HEK293 (cell line): ENCODE results near the gene FKBP10.

Experiments used
- CTCF ChIP-seq: fragments of 450-650 bp; formaldehyde crosslinking; IDR thresholded peaks from 2 replicates; pipeline ENCODE4 v1.5.1; 2016; ENCODE audit warnings: missing biosample characterization, missing genetic modification characterization
- FEZF1 ChIP-seq: fragments of 450-650 bp; formaldehyde crosslinking; IDR thresholded peaks from 2 replicates; pipeline ENCODE4 v1.5.1; 2016; ENCODE audit warnings: missing biosample characterization, missing genetic modification characterization
- GLIS1 ChIP-seq: fragments of 450-650 bp; formaldehyde crosslinking; IDR thresholded peaks from 2 replicates; pipeline ENCODE4 v1.5.1; 2016; ENCODE audit warnings: missing biosample characterization, missing genetic modification characterization
- HIC1 ChIP-seq: fragments of 450-650 bp; formaldehyde crosslinking; IDR thresholded peaks from 2 replicates; pipeline ENCODE4 v1.5.1; 2016; ENCODE audit warnings: missing biosample characterization, missing genetic modification characterization
- IKZF3 ChIP-seq: fragments of 450-650 bp; IDR thresholded peaks from 2 replicates; pipeline ENCODE4 v1.5.0; 2018; ENCODE audit warnings: missing biosample characterization, mild to moderate bottlenecking, missing genetic modification characterization, moderate library complexity
- MZF1 ChIP-seq: fragments of 450-650 bp; formaldehyde crosslinking; IDR thresholded peaks from 2 replicates; pipeline ENCODE4 v1.5.1; 2017; ENCODE audit warnings: missing biosample characterization, missing genetic modification characterization, borderline replicate concordance
- OVOL3 ChIP-seq: fragments of 450-650 bp; formaldehyde crosslinking; IDR thresholded peaks from 2 replicates; pipeline ENCODE4 v1.5.1; 2016; ENCODE audit warnings: missing biosample characterization, missing genetic modification characterization
- PRDM4 ChIP-seq: fragments of 450-650 bp; formaldehyde crosslinking; IDR thresholded peaks from 2 replicates; pipeline ENCODE4 v1.5.1; 2017; ENCODE audit warnings: missing biosample characterization, missing genetic modification characterization
- RBAK ChIP-seq: fragments of 450-650 bp; formaldehyde crosslinking; IDR thresholded peaks from 2 replicates; pipeline ENCODE4 v1.5.1; 2016; ENCODE audit warnings: missing biosample characterization, missing genetic modification characterization
- SCRT1 ChIP-seq: fragments of 450-650 bp; formaldehyde crosslinking; IDR thresholded peaks from 2 replicates; pipeline ENCODE4 v1.5.1; 2016; ENCODE audit warnings: missing biosample characterization, missing genetic modification characterization, borderline replicate concordance
- TRIM28 ChIP-seq: IDR thresholded peaks from 2 replicates; pipeline ENCODE4 v1.6.1; 2011; ENCODE audit warnings: low read length, control low read depth, borderline replicate concordance
- WT1 ChIP-seq: fragments of 450-650 bp; formaldehyde crosslinking; IDR thresholded peaks from 2 replicates; pipeline ENCODE4 v1.5.1; 2016; ENCODE audit warnings: missing biosample characterization, missing genetic modification characterization
- ZBTB10 ChIP-seq: fragments of 450-650 bp; formaldehyde crosslinking; IDR thresholded peaks from 2 replicates; pipeline ENCODE4 v1.5.1; 2016; ENCODE audit warnings: missing biosample characterization, missing genetic modification characterization
- ZEB2 ChIP-seq: fragments of 450-650 bp; formaldehyde crosslinking; IDR thresholded peaks from 2 replicates; pipeline ENCODE4 v1.5.1; 2016; ENCODE audit warnings: missing biosample characterization, missing genetic modification characterization
- ZNF19 ChIP-seq: fragments of 450-650 bp; formaldehyde crosslinking; IDR thresholded peaks from 2 replicates; pipeline ENCODE4; 2016; ENCODE audit warnings: missing biosample characterization, missing genetic modification characterization, low read depth
- ZNF202 ChIP-seq: fragments of 450-650 bp; formaldehyde crosslinking; IDR thresholded peaks from 2 replicates; pipeline ENCODE4 v1.5.1; 2016; ENCODE audit warnings: missing biosample characterization, missing genetic modification characterization, borderline replicate concordance
- ZNF302 ChIP-seq: fragments of 450-650 bp; formaldehyde crosslinking; IDR thresholded peaks from 2 replicates; pipeline ENCODE4 v1.5.1; 2016; ENCODE audit warnings: missing biosample characterization, missing genetic modification characterization, low read depth
- ZNF341 ChIP-seq: fragments of 450-650 bp; formaldehyde crosslinking; IDR thresholded peaks from 2 replicates; pipeline ENCODE4; 2016; ENCODE audit warnings: low read depth, missing biosample characterization, missing genetic modification characterization
- ZNF362 ChIP-seq: fragments of 450-650 bp; formaldehyde crosslinking; IDR thresholded peaks from 2 replicates; pipeline ENCODE4 v1.5.1; 2016; ENCODE audit warnings: missing biosample characterization, missing genetic modification characterization
- ZNF549 ChIP-seq: fragments of 450-650 bp; IDR thresholded peaks from 2 replicates; pipeline ENCODE4 v1.5.1; 2018; ENCODE audit warnings: missing biosample characterization, missing genetic modification characterization, mild to moderate bottlenecking, inconsistent platforms, moderate library complexity
- ZNF580 ChIP-seq: fragments of 450-650 bp; formaldehyde crosslinking; IDR thresholded peaks from 2 replicates; pipeline ENCODE4 v1.5.1; 2016; ENCODE audit warnings: missing biosample characterization, missing genetic modification characterization
- ZNF843 ChIP-seq: fragments of 450-650 bp; formaldehyde crosslinking; IDR thresholded peaks from 2 replicates; pipeline ENCODE4 v1.5.1; 2016; ENCODE audit warnings: missing biosample characterization, missing genetic modification characterization
- ZSCAN16 ChIP-seq: fragments of 450-650 bp; formaldehyde crosslinking; IDR thresholded peaks from 2 replicates; pipeline ENCODE4 v1.5.1; 2016; ENCODE audit warnings: missing biosample characterization, missing genetic modification characterization

FKBP10 gene

GRCh38 chr17:41777574-41778188 is 35.1 kb upstream of the FKBP10 start (continued):
- TF ChIP-seq FEZF1 (tag by site-specific recombination): peak; percentile 66
- no peak for TF ChIP-seq ZNF202 (tag by site-specific recombination)
- peak; percentile 66 for TF ChIP-seq ZEB2
- TF ChIP-seq RBAK: no peak
- TF ChIP-seq ZNF341 (tag by site-specific recombination): peak; percentile 62
- no peak for TF ChIP-seq SCRT1 (tag by site-specific recombination)
- peak; percentile 17; the same call in 1 of the 2 replicates for TF ChIP-seq ZNF843
- TF ChIP-seq TRIM28: no peak
- no peak for TF ChIP-seq CTCF (tag by site-specific recombination)
- TF ChIP-seq IKZF3 (tag by site-specific recombination): peak; percentile 81
- peak; percentile 80 for TF ChIP-seq WT1 (tag by site-specific recombination)
- TF ChIP-seq OVOL3 (tag by site-specific recombination): no peak
- no peak for TF ChIP-seq ZBTB10
- peak; percentile 95 for TF ChIP-seq MZF1 (tag by site-specific recombination)
- TF ChIP-seq GLIS1 (tag by site-specific recombination): peak; percentile 99
- TF ChIP-seq ZNF19: no peak
- peak; percentile 79 for TF ChIP-seq HIC1 (tag by site-specific recombination)
- TF ChIP-seq PRDM4 (tag by site-specific recombination): no peak
- no peak for TF ChIP-seq ZSCAN16 (tag by site-specific recombination)
- TF ChIP-seq ZNF302: no peak
- no peak for TF ChIP-seq ZNF362 (tag by site-specific recombination)
- no peak for TF ChIP-seq ZNF549
- no peak for TF ChIP-seq ZNF580 (tag by site-specific recombination)
